Measurements from ENCODE around the gene SLC35E2B.
"Not testable (repeated sequence)": the region's sequence is repeated elsewhere in the genome, so short reads cannot be mapped to it uniquely, and the experiment has no call there.

The SLC35E2B gene

DNA sequence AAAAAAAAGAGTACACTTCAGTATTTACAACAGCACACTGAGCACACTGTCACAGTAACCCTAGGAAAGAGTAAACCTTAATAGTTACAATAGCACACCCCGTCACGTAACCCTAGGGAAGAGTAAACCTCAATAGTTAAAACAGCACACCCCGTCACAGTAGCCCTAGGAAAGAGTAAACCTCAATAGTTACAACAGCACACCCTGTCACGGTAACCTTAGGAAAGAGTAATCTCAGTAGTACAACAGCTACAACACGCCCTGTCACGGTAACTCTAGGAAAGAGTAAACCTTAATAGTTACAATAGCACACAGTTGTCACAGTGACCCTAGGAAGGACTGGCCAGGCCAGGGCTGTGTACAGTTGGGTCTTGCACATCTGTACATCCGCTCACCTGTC lies 28.6 kb upstream of the SLC35E2B start:
- Mint-ChIP-seq H3K36me3 (peaks cover 11% of the 10 kb centered on the region), H3K4me1 (peaks cover 2% of the 10 kb centered on the region), H3K4me3 (no peak overlapping the region), H3K9me3 (no peaks in the 10 kb centered on the region), H3K27ac (no peak overlapping the region), H3K27me3 (no peaks in the 10 kb centered on the region)
- ATAC-seq (ENCODE audit: low read depth) (no peak), DNase-seq (ENCODE audit: low spot score in 2 of 2) (no peak)

DNA sequence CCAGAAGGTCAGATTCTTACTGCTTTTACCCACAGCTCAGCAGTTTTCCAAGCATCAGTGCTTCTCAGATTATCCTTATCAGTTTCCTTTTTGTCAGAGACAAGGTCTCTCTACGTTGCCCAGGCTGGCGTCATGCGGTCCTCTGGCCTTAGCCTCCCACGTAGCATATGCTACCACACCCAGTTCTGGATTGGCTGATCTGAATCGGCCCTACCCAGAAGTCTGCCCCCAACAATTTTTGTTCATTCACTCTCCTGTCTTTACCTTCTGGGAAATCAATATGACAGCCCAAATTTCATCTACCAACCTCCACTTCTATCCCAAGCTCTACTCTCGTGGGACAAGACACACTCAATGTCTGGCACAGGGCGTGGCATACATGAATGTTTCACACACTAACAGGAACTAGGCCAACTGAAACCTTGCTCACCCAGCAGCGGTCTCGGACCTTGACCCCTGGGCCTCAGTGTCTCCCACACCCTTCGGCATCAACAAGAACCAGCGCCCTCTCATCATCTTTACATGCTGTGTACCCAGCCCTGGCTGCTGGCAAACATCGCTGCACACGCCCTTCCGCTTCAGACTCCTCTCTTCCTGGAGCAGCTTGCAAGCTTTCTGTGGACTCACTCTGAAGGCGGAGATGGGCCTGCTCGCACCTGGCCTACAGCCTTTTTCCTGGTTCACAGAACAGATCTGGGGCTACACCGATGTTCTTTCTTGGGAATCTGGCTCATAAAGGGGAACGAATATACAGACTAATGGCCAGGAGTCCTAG lies 22.7 kb upstream of the SLC35E2B start:
- not testable (repeated sequence) for DNase-seq (ENCODE audit: low spot score in 2 of 2); ATAC-seq (ENCODE audit: low read depth); H3K27me3 Mint-ChIP-seq; H3K4me1 Mint-ChIP-seq; H3K9me3 Mint-ChIP-seq; H3K27ac Mint-ChIP-seq; H3K4me3 Mint-ChIP-seq
- H3K36me3 Mint-ChIP-seq: peaks cover 19% of the 10 kb centered on the region

- H3K36me3 Mint-ChIP-seq; DNase-seq (ENCODE audit: low spot score in 2 of 2); ATAC-seq (ENCODE audit: low read depth); H3K27me3 Mint-ChIP-seq; H3K27ac Mint-ChIP-seq; H3K4me1 Mint-ChIP-seq; H3K9me3 Mint-ChIP-seq; H3K4me3 Mint-ChIP-seq: not testable (repeated sequence)
Observed at GRCh38 chr1:1707897-1708296, 15.3 kb upstream of the SLC35E2B start.

DNA sequence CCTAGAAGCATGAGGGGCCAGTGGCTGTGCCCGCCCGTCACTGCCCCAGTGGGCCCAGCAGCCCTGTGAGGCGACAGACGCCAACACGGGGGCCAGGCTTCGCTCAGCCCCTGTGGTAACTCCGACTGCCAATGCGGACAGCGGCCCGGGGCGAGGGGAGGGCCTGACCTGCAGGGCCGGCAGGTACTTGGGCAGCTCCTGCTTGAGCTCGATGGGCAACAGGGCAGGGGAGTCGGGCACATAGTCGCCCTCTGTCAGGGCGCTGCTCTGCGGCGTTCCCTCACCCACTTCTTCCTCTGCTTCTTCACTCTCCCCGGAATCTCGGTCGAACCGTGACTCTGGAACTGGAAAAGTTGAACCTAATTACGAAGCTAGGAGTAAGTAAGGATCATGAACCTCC lies 14.6 kb upstream of the SLC35E2B start:
- DNase-seq (ENCODE audit: low spot score in 2 of 2); H3K27ac Mint-ChIP-seq; ATAC-seq (ENCODE audit: low read depth); H3K36me3 Mint-ChIP-seq; H3K9me3 Mint-ChIP-seq; H3K4me1 Mint-ChIP-seq; H3K4me3 Mint-ChIP-seq; H3K27me3 Mint-ChIP-seq: not testable (repeated sequence)

DNA sequence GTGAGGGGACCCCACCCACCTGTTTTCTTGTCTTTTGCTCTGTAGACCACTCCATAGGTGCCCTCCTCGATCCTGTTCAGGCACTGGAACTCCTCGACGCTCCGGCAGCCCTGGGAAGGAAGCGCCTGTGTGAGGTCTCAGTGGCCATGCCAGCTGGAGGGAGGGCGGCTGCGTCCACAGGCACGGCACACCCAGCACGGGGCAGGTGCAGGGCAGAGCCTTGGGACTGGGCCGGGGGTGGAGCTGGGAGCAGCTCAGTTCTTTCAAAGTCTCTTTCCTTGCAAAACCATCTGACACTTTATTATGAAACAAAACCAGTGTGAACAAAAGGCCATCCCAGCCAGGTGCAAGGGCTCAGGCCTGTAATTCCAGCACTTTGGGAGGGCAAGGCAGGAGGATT lies 13.0 kb upstream of the SLC35E2B start:
- H3K27ac Mint-ChIP-seq; H3K4me1 Mint-ChIP-seq; H3K36me3 Mint-ChIP-seq; H3K4me3 Mint-ChIP-seq; DNase-seq (ENCODE audit: low spot score in 2 of 2); H3K9me3 Mint-ChIP-seq; ATAC-seq (ENCODE audit: low read depth); H3K27me3 Mint-ChIP-seq: not testable (repeated sequence)

- not testable (repeated sequence) for H3K27ac Mint-ChIP-seq; ATAC-seq (ENCODE audit: low read depth); H3K27me3 Mint-ChIP-seq; DNase-seq (ENCODE audit: low spot score in 2 of 2); H3K4me3 Mint-ChIP-seq; H3K4me1 Mint-ChIP-seq; H3K9me3 Mint-ChIP-seq; H3K36me3 Mint-ChIP-seq
Observed at GRCh38 chr1:1704284-1704957, 11.8 kb upstream of the SLC35E2B start.

GRCh38 chr1:1703796-1704195 lies 11.2 kb upstream of the SLC35E2B start:
- no peaks in the 10 kb centered on the region for H3K27me3 Mint-ChIP-seq
- H3K9me3 Mint-ChIP-seq: no peaks in the 10 kb centered on the region
- DNase-seq (ENCODE audit: low spot score in 2 of 2): no peak
- H3K4me1 Mint-ChIP-seq: no peaks in the 10 kb centered on the region
- no peak overlapping the region for H3K27ac Mint-ChIP-seq
- no peak overlapping the region for H3K4me3 Mint-ChIP-seq
- H3K36me3 Mint-ChIP-seq: peaks cover 2% of the 10 kb centered on the region
- ATAC-seq (ENCODE audit: low read depth): peak; percentile 16

- not testable (repeated sequence) for H3K9me3 Mint-ChIP-seq; H3K4me1 Mint-ChIP-seq; H3K4me3 Mint-ChIP-seq; DNase-seq (ENCODE audit: low spot score in 2 of 2); H3K36me3 Mint-ChIP-seq; ATAC-seq (ENCODE audit: low read depth); H3K27ac Mint-ChIP-seq; H3K27me3 Mint-ChIP-seq
Observed at GRCh38 chr1:1702506-1702905, 9.9 kb upstream of the SLC35E2B start.

DNA sequence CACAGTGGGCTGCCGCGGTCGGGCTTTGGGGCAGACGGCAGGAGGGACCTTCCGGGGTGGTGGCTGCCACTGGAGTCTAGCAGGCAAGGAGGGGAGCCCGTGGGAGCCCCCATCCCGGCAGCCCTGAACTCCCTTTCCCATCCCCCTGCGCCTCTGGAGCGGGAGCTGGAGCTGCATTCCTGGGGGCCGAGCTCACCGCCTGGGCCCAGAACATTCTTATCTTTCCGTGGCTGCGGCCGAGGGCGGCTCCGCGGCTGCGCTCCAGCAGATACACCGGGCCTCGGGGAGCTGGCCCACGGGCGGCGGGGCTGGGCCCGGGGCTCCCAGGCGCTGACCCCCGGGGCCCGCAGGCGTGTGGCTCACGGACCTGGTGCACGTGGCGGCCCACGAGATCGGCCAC lies 8.0 kb upstream of the SLC35E2B start:
- ATAC-seq (ENCODE audit: low read depth); H3K4me1 Mint-ChIP-seq: not testable (repeated sequence)

DNA sequence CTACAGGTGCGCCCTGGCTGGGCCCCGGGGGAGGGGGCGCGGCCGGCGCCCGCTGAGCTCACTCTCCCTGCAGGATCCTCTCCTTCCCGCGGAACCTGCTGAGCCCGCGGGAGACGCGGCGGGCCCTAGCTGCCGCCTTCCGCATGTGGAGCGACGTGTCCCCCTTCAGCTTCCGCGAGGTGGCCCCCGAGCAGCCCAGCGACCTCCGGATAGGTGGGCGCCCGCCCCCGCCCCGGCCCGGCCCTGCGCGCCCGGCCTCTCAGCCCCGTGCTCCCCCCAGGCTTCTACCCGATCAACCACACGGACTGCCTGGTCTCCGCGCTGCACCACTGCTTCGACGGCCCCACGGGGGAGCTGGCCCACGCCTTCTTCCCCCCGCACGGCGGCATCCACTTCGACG lies 7.5 kb upstream of the SLC35E2B start:
- H3K27ac Mint-ChIP-seq, H3K27me3 Mint-ChIP-seq: not testable (repeated sequence)

More for the DNA sequence above, 8.0 kb upstream of the SLC35E2B start:
- DNase-seq (ENCODE audit: low spot score in 2 of 2); H3K36me3 Mint-ChIP-seq; H3K27me3 Mint-ChIP-seq; H3K27ac Mint-ChIP-seq; H3K9me3 Mint-ChIP-seq; H3K4me3 Mint-ChIP-seq: not testable (repeated sequence)

DNA sequence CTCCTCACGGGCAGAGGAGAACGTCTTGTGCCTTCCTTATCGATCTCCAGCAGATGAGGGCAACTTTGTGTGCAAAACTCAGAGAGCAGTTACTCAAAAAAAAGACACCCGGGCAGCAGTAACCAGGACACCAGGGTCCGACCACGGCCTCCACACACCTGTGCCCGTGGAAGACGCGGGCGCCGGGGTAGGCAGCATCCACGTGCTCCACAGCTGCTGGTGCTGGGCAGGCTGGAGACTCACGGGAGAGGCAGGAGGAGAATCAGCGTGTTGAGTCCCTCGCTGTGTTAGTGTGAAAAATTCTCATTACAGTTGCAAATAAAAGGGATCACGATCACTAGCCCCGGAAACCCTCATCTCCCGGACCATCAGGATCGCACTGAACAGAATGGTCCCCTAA lies 6.5 kb upstream of the SLC35E2B start:
- not testable (repeated sequence) for ATAC-seq (ENCODE audit: low read depth); H3K36me3 Mint-ChIP-seq; H3K27me3 Mint-ChIP-seq; H3K9me3 Mint-ChIP-seq; H3K4me3 Mint-ChIP-seq; DNase-seq (ENCODE audit: low spot score in 2 of 2); H3K4me1 Mint-ChIP-seq; H3K27ac Mint-ChIP-seq

More for the DNA sequence above, 7.5 kb upstream of the SLC35E2B start:
- not testable (repeated sequence) for DNase-seq (ENCODE audit: low spot score in 2 of 2); H3K36me3 Mint-ChIP-seq; H3K4me3 Mint-ChIP-seq; H3K9me3 Mint-ChIP-seq; H3K4me1 Mint-ChIP-seq
- peak; percentile 41 for ATAC-seq (ENCODE audit: low read depth)

DNA sequence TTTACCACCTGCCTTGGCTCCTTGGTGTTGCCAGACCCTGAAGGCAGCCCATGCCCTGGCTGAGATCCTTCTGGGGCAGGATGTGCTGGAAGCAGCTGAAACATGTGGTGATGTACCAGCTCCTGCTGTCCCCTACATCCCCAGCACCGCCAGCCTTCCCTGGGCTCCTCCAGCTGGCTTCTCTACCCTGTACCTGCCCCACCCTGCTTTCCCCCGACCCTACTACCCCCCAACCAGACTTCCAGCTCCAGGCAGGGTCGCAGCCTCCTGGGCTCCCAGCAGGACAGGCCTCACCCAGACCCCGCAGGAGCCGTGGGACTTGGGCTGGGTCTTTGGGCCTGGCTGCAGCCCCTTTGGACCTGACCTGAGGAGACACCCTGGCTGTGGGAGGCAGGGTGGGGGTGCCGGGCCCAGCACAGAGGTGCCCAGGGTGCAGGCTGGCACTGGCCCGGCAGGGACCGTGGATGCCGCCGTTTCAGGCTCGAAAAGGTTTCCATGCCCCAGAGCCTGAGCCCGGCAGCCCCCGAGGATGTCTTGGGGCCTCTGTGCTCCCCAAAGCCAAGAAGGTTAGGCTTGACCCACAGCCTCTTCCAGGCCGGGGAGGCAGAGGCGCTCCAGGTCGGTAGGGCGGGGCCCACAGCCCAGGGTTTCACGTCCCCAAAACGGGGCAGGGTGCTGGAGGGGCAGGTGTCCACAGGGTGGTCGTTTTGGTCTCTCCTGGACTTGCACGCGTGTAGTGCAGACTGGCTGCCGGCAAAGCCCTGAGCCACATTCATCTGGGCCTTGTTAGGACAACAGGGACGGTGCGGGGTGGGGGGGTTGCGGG lies 5.0 kb upstream of the SLC35E2B start:
- H3K9me3 Mint-ChIP-seq; H3K36me3 Mint-ChIP-seq; ATAC-seq (ENCODE audit: low read depth); H3K27ac Mint-ChIP-seq; H3K4me3 Mint-ChIP-seq; H3K4me1 Mint-ChIP-seq; DNase-seq (ENCODE audit: low spot score in 2 of 2); H3K27me3 Mint-ChIP-seq: not testable (repeated sequence)

DNA sequence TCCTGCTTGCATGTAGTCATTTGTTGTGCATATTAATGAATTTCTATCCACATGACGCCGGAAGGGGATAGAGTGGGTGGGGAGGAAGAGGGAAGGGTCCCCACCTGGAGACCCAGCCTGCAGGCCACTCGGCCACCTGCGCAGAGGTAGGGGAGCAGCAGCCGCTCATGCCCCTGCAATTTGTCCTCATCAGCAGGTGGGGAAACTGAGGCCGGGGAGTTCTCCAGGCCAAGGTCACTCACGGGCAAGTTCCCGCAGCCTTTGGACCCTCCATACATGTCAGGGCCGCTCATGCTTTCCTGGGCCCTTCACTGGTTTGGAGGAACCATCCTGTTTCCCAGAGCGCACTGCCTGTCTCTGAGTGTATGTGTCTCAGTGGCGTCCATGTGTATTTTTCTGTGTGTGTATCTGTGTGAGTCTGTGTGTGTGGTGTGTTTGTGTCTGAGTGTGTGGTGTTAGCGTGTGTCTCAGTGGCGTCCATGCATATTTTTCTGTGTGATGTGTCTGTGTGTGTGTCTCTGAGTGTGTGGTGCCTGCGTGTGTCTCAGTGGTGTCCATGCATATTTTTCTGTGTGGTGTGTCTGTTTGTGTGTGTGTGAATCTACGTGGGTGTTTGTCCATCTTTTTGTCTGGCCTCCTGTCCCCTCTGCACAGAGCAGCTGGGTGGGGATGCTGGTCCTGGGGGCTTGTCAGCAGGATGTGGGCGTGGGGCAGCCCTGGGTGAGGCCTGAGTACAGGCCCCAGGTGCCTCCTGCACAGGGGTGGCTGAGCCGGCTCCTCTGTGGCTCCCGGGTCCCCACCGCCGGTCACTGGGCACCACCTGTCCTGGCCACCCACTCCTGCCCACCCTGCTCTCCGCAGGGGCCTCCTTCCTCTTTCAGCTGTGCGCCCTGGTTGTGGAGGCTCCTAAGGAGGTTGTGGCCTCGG lies 4.1 kb upstream of the SLC35E2B start:
- H3K9me3 Mint-ChIP-seq; H3K27me3 Mint-ChIP-seq; H3K27ac Mint-ChIP-seq; ATAC-seq (ENCODE audit: low read depth); H3K4me1 Mint-ChIP-seq; DNase-seq (ENCODE audit: low spot score in 2 of 2); H3K4me3 Mint-ChIP-seq; H3K36me3 Mint-ChIP-seq: not testable (repeated sequence)

Measured in memory B cell (primary cell).